ENCODE data around the gene GPATCH3. TPM values are rescaled to one million over a fixed set of nuclear protein-coding genes. Genes with fewer than 3 reads are reported as not detected.

The GPATCH3 gene
- total and polyA plus RNA-seq, 2 donors (not counting 3 experiments of a cell fraction or from before 2014, with no cell fraction given), result 12.1 to 17.7 TPM

DNA sequence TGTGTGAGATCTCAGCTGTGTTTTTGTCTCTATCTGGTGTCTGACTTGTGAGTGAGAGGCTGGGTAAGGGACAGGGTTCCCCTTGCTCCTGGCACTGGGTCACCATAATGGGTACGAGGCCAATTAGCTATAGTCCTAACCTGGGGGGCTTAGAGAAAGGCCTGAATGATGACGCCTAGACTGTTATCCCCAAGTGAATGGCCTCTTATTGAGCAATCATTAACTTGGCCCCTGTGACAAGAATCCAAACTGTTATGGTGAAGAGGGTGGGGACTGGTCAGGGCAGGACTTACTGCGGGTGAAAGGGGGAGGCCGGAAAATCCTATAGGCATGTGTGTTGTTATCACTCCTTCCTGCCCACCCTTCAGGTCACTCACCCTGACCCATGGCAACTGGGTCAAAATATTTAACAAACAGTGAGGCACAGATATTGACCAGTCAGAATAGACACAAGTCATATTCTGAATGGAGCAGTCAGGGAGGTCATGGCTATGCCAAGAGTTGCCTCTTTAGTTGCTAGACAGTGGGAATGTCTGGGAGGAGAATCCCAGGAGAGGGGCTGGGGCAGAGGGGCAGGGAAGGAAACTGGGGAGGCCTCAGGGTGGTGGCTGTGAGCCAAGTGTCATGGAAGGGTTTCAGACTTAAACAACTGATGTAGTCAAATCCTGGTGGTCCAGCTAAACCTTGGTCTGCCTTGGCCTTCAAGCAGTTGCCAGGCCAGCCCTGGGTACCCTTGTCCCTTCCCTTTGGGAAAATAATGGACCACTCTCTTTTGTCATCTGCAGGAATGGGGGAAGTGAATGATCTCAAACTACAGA lies 10.3 kb upstream of the GPATCH3 start:
- no peak overlapping the region for H3K9ac ChIP-seq (replicated peaks; ENCODE audit: extremely low read depth, insufficient read depth, low read length)

DNA sequence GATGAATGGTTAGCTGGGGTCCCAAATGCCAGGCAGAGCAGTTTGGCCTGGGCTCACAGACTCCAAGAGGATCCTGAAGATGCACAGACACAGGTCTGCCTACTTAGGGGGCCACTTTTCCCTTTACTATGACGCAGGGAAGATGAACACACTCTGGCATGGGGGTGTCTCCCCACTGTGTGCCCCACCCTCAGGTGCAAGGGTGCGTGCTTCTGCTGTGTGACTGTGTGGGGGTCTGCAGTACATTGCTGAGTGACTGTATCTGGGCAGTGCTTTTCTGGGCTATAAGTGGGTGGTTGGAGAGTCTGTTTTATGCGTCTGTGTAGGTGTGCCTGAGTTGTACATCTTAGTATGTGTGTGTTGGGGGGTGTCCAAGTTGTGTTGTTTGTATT lies 9.7 kb upstream of the GPATCH3 start:
- H4K20me1 ChIP-seq (replicated peaks; ENCODE audit: control insufficient read depth, extremely low read depth, insufficient read depth, low read length), result no peaks in the 10 kb centered on the region
- H3K4me3 ChIP-seq (replicated peaks in 1 of 3; ENCODE audit: insufficient read depth in 1 of 3, low read depth in 1 of 3, low read length in 3 of 3), result no peak overlapping the region
- no peak overlapping the region for H3K9ac ChIP-seq (replicated peaks; ENCODE audit: extremely low read depth, insufficient read depth, low read length)
- H3K4me2 ChIP-seq (ENCODE audit: insufficient read depth, low read length), result no peak overlapping the region
- intact Hi-C loops (cut with micrococcal nuclease), result no loop called here
- dilution Hi-C loops (cut with MboI; ENCODE audit: extremely low pct_ligation_motif_present, low sequenced_read_pairs), result no loop called here
- no peak overlapping the region for H2AFZ ChIP-seq (ENCODE audit: low read depth, low read length)
- H3K9me3 ChIP-seq (replicated peaks; ENCODE audit: control insufficient read depth, insufficient read depth, low read length), result no peaks in the 10 kb centered on the region
- FAIRE-seq (no peak), DNase-seq (ENCODE audit: low read depth, low spot score) (no peak)
- ChIA-PET POLR2A (no interaction called here), CTCF (no interaction called here)
- no peaks in the 10 kb centered on the region for H3K36me3 ChIP-seq (ENCODE audit: control insufficient read depth in 2 of 2, extremely low read depth in 1 of 2, insufficient read depth in 2 of 2, low read length in 2 of 2)
- H3K4me1 ChIP-seq (ENCODE audit: control insufficient read depth, extremely low read depth, insufficient read depth, low read length), result no peaks in the 10 kb centered on the region
- BruUV-seq (replicated peaks), result no TSS peak
- H3K27ac ChIP-seq (ENCODE audit: insufficient read depth, low read depth, low read length), result no peak overlapping the region
- TF ChIP-seq, protein P1, sequence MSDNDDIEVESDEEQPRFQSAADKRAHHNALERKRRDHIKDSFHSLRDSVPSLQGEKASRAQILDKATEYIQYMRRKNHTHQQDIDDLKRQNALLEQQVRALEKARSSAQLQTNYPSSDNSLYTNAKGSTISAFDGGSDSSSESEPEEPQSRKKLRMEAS (IDR thresholded peaks at IDR 0.05; ENCODE audit: insufficient read depth, insufficient read length), result no peak
- TF ChIP-seq MYC (IDR thresholded peaks at IDR 0.05; ENCODE audit: low read depth, low read length), result no peak
- TF ChIP-seq FOS (IDR thresholded peaks at IDR 0.05; ENCODE audit: borderline replicate concordance, insufficient read depth, low read length), result no peak
- TF ChIP-seq EZH2 (IDR thresholded peaks at IDR 0.05; ENCODE audit: borderline replicate concordance, low read depth, low read length, severe bottlenecking), result no peak
- TF ChIP-seq GATA2 (IDR thresholded peaks at IDR 0.05; ENCODE audit: insufficient read depth, insufficient read length, low read depth, low read length), result no peak
- no peak for TF ChIP-seq JUN (IDR thresholded peaks at IDR 0.05; ENCODE audit: borderline replicate concordance, insufficient read depth, insufficient read length, low read depth)
- TF ChIP-seq, protein P2, sequence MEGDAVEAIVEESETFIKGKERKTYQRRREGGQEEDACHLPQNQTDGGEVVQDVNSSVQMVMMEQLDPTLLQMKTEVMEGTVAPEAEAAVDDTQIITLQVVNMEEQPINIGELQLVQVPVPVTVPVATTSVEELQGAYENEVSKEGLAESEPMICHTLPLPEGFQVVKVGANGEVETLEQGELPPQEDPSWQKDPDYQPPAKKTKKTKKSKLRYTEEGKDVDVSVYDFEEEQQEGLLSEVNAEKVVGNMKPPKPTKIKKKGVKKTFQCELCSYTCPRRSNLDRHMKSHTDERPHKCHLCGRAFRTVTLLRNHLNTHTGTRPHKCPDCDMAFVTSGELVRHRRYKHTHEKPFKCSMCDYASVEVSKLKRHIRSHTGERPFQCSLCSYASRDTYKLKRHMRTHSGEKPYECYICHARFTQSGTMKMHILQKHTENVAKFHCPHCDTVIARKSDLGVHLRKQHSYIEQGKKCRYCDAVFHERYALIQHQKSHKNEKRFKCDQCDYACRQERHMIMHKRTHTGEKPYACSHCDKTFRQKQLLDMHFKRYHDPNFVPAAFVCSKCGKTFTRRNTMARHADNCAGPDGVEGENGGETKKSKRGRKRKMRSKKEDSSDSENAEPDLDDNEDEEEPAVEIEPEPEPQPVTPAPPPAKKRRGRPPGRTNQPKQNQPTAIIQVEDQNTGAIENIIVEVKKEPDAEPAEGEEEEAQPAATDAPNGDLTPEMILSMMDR (IDR thresholded peaks at IDR 0.05; ENCODE audit: extremely low read depth in 1 of 2, insufficient read depth in 1 of 2, low read depth in 1 of 2, low read length in 2 of 2), result no peak
- TF ChIP-seq POLR2A (IDR thresholded peaks at IDR 0.05; ENCODE audit: low read depth, low read length), result no peak
- no peaks in the 10 kb centered on the region for H3K79me2 ChIP-seq (ENCODE audit: control insufficient read depth, insufficient read depth, low read length)
- no peaks in the 10 kb centered on the region for H3K9me1 ChIP-seq (replicated peaks; ENCODE audit: control insufficient read depth, extremely low read depth, insufficient read depth, low read length)
- peaks cover 0 to 1% of the 10 kb centered on the region in 2 experiments for H3K27me3 ChIP-seq (ENCODE audit: control insufficient read depth in 2 of 2, insufficient read depth in 2 of 2, low read length in 2 of 2)

More for the DNA sequence above, 10.3 kb upstream of the GPATCH3 start:
- POLR2A ChIA-PET, result no interaction called here
- Histone ChIP-seq H3K9me3 (replicated peaks; ENCODE audit: control insufficient read depth, insufficient read depth, low read length) (no peaks in the 10 kb centered on the region), H3K27ac (ENCODE audit: insufficient read depth, low read depth, low read length) (no peak overlapping the region), H3K27me3 (ENCODE audit: control insufficient read depth in 2 of 2, insufficient read depth in 2 of 2, low read length in 2 of 2) (peaks cover 0 to 1% of the 10 kb centered on the region in 2 experiments), H3K4me1 (ENCODE audit: control insufficient read depth, extremely low read depth, insufficient read depth, low read length) (no peaks in the 10 kb centered on the region), H3K79me2 (ENCODE audit: control insufficient read depth, insufficient read depth, low read length) (no peaks in the 10 kb centered on the region), H4K20me1 (replicated peaks; ENCODE audit: control insufficient read depth, extremely low read depth, insufficient read depth, low read length) (no peaks in the 10 kb centered on the region), H2AFZ (ENCODE audit: low read depth, low read length) (no peak overlapping the region), H3K4me2 (ENCODE audit: insufficient read depth, low read length) (no peak overlapping the region), H3K36me3 (ENCODE audit: control insufficient read depth in 2 of 2, extremely low read depth in 1 of 2, insufficient read depth in 2 of 2, low read length in 2 of 2) (no peaks in the 10 kb centered on the region), H3K4me3 (replicated peaks in 1 of 3; ENCODE audit: insufficient read depth in 1 of 3, low read depth in 1 of 3, low read length in 3 of 3) (no peak overlapping the region), H3K9me1 (replicated peaks; ENCODE audit: control insufficient read depth, extremely low read depth, insufficient read depth, low read length) (no peaks in the 10 kb centered on the region)
- intact Hi-C loops (cut with micrococcal nuclease), result no loop called here
- dilution Hi-C loops (cut with MboI; ENCODE audit: extremely low pct_ligation_motif_present, low sequenced_read_pairs), result no loop called here
- no peak for TF ChIP-seq POLR2A (IDR thresholded peaks at IDR 0.05; ENCODE audit: low read depth, low read length)
- TF ChIP-seq POLR2AphosphoS5 (IDR thresholded peaks at IDR 0.05; ENCODE audit: insufficient read depth, low read depth, low read length), result no peak
- TF ChIP-seq, protein P2 (IDR thresholded peaks at IDR 0.05; ENCODE audit: extremely low read depth in 1 of 2, insufficient read depth in 1 of 2, low read depth in 1 of 2, low read length in 2 of 2), result no peak
- CTCF ChIA-PET, result no interaction called here
- FAIRE-seq (no peak), DNase-seq (ENCODE audit: low read depth, low spot score) (no peak)
- no TSS peak for BruUV-seq (replicated peaks)

Data from endothelial cell of umbilical vein (primary cell).